Measurements from ENCODE around the gene OR6K2. TPM values are rescaled to one million over a fixed set of nuclear protein-coding genes. Genes with fewer than 3 reads are reported as not detected.

Gene OR6K2
- total and polyA plus RNA-seq, 2 experiments from 2014 or later: not detected

- DNase-seq (ENCODE audit: low spot score): no peak
- Histone ChIP-seq H3K27ac (no peak overlapping the region), H3K4me1 (ENCODE audit: insufficient read depth) (no peaks in the 10 kb centered on the region), H3K79me2 (no peaks in the 10 kb centered on the region), H2AFZ (no peak overlapping the region), H4K20me1 (ENCODE audit: insufficient read depth, poor library complexity, severe bottlenecking) (no peaks in the 10 kb centered on the region), H3K27me3 (no peaks in the 10 kb centered on the region), H3K36me3 (replicated peaks; ENCODE audit: insufficient read depth, low read depth) (no peaks in the 10 kb centered on the region), H3K9me2 (replicated peaks; ENCODE audit: insufficient read depth) (no peaks in the 10 kb centered on the region), H3K4me2 (no peak overlapping the region), H3K9me3 (ENCODE audit: low read depth) (no peaks in the 10 kb centered on the region), H3K4me3 (no peak overlapping the region)
- whole genome bisulfite sequencing (ENCODE audit: low lambda C conversion rate, missing lambda C conversion rate): 55% methylated on average over 1 of the region's 1 CpG
- TF ChIP-seq EZH2phosphoT487 (IDR thresholded peaks at IDR 0.05; ENCODE audit: low read depth, severe bottlenecking, unreplicated experiment) (no peak), EZH2 (IDR thresholded peaks at IDR 0.05; ENCODE audit: borderline replicate concordance) (no peak), CTCF (IDR thresholded peaks at IDR 0.05; ENCODE audit: poor library complexity) (no peak)
Observed at GRCh38 chr1:158714754-158715153, 14.3 kb upstream of the OR6K2 start.

GRCh38 chr1:158711098-158711497 lies 10.6 kb upstream of the OR6K2 start:
- H3K4me1 ChIP-seq (ENCODE audit: insufficient read depth): no peaks in the 10 kb centered on the region
- DNase-seq (ENCODE audit: low spot score): no peak
- H3K27me3 ChIP-seq: no peaks in the 10 kb centered on the region
- H3K9me2 ChIP-seq (replicated peaks; ENCODE audit: insufficient read depth): no peaks in the 10 kb centered on the region
- H4K20me1 ChIP-seq (ENCODE audit: insufficient read depth, poor library complexity, severe bottlenecking): no peaks in the 10 kb centered on the region
- H3K27ac ChIP-seq: no peak overlapping the region
- no peaks in the 10 kb centered on the region for H3K9me3 ChIP-seq (ENCODE audit: low read depth)
- H2AFZ ChIP-seq: no peak overlapping the region
- no peak overlapping the region for H3K4me3 ChIP-seq
- H3K4me2 ChIP-seq: no peak overlapping the region
- 79% methylated on average over 4 of the region's 4 CpGs for WGBS (ENCODE audit: low lambda C conversion rate, missing lambda C conversion rate)
- H3K36me3 ChIP-seq (replicated peaks; ENCODE audit: insufficient read depth, low read depth): no peaks in the 10 kb centered on the region
- H3K79me2 ChIP-seq: no peaks in the 10 kb centered on the region
- TF ChIP-seq EZH2 (IDR thresholded peaks at IDR 0.05; ENCODE audit: borderline replicate concordance) (no peak), CTCF (IDR thresholded peaks at IDR 0.05; ENCODE audit: poor library complexity) (no peak), EZH2phosphoT487 (IDR thresholded peaks at IDR 0.05; ENCODE audit: low read depth, severe bottlenecking, unreplicated experiment) (no peak)

- WGBS (ENCODE audit: low lambda C conversion rate, missing lambda C conversion rate): 70% methylated on average over 2 of the region's 2 CpGs
Observed at GRCh38 chr1:158706096-158706495, 5.6 kb upstream of the OR6K2 start.

More at GRCh38 chr1:158706096-158706495, 5.6 kb upstream of the OR6K2 start:
- Histone ChIP-seq H3K4me1 (ENCODE audit: insufficient read depth) (no peaks in the 10 kb centered on the region), H3K4me3 (no peak overlapping the region), H3K4me2 (no peak overlapping the region), H3K27ac (no peak overlapping the region), H4K20me1 (ENCODE audit: insufficient read depth, poor library complexity, severe bottlenecking) (no peaks in the 10 kb centered on the region), H3K36me3 (replicated peaks; ENCODE audit: insufficient read depth, low read depth) (no peaks in the 10 kb centered on the region), H2AFZ (no peak overlapping the region), H3K79me2 (no peaks in the 10 kb centered on the region), H3K9me3 (ENCODE audit: low read depth) (no peaks in the 10 kb centered on the region), H3K9me2 (replicated peaks; ENCODE audit: insufficient read depth) (no peaks in the 10 kb centered on the region), H3K27me3 (no peaks in the 10 kb centered on the region)
- TF ChIP-seq EZH2 (IDR thresholded peaks at IDR 0.05; ENCODE audit: borderline replicate concordance): no peak
- no peak for TF ChIP-seq CTCF (IDR thresholded peaks at IDR 0.05; ENCODE audit: poor library complexity)
- no peak for TF ChIP-seq EZH2phosphoT487 (IDR thresholded peaks at IDR 0.05; ENCODE audit: low read depth, severe bottlenecking, unreplicated experiment)
- DNase-seq (ENCODE audit: low spot score): no peak
